ENCODE results near the gene PKMYT1. TPM values are rescaled to one million over a fixed set of nuclear protein-coding genes. Genes with fewer than 3 reads are reported as not detected.
"Not testable (repeated sequence)": the region's sequence is repeated elsewhere in the genome, so short reads cannot be mapped to it uniquely, and the experiment has no call there.

Gene PKMYT1
- total and polyA plus RNA-seq, 4 donors: 3.1 to 32.6 (median 13.6) TPM

DNA sequence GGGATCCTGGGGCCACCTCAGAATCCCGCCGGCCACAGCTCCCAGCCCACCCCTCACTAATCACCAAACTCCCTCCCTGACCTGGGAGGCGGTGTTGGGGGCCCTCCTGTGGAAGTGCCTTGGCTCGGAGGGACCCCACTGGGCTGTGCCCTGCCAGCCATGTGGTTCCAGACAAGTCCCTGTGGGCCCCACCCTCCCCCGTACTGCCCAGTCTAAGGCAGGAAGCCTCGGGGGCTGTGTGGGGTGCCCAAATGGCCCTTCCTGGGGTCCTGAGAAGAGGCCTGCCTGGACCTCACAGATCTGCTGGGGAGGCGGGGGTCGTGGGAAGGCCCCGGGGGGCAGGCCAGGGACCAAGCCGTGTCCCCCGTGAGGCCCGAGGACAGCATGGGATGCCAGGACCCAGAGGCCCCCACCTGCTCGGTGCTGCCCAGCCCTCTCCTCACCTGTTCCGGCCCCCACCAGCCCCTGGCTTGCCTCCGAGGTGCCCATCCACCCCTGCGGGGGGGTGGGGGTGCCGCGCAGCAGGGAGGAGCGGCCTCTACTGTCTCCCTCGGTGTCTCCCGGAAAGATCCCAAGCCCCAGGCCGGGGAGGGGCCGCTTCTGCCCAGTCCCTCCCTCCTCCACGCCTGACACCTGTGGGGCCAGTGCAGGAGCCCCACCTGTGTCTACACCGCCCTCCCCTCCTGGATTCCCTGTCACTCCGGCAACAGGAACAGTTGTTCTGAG, 25.4 kb downstream of the PKMYT1 start:
- no peak overlapping the region for H3K27ac ChIP-seq (ENCODE audit: low read depth, low read length)
- peaks cover 6% of the 10 kb centered on the region for H3K4me1 ChIP-seq (ENCODE audit: control insufficient read depth, insufficient read depth, low read length)
- 66% methylated on average over 16 of the region's 26 CpGs for WGBS (ENCODE audit: insufficient coverage)
- H3K36me3 ChIP-seq (ENCODE audit: control insufficient read depth, insufficient read depth, low read length): peaks cover 18% of the 10 kb centered on the region
- no peak overlapping the region for H3K4me3 ChIP-seq (ENCODE audit: low read depth, low read length)
- DNase-seq (ENCODE audit: low read depth in 4 of 6, low spot score in 6 of 6): no peak
- no peaks in the 10 kb centered on the region for H3K9me3 ChIP-seq (ENCODE audit: control insufficient read depth, insufficient read depth, low read length)
- peaks cover 7% of the 10 kb centered on the region for H3K27me3 ChIP-seq (ENCODE audit: control insufficient read depth, insufficient read depth, low read length)

DNA sequence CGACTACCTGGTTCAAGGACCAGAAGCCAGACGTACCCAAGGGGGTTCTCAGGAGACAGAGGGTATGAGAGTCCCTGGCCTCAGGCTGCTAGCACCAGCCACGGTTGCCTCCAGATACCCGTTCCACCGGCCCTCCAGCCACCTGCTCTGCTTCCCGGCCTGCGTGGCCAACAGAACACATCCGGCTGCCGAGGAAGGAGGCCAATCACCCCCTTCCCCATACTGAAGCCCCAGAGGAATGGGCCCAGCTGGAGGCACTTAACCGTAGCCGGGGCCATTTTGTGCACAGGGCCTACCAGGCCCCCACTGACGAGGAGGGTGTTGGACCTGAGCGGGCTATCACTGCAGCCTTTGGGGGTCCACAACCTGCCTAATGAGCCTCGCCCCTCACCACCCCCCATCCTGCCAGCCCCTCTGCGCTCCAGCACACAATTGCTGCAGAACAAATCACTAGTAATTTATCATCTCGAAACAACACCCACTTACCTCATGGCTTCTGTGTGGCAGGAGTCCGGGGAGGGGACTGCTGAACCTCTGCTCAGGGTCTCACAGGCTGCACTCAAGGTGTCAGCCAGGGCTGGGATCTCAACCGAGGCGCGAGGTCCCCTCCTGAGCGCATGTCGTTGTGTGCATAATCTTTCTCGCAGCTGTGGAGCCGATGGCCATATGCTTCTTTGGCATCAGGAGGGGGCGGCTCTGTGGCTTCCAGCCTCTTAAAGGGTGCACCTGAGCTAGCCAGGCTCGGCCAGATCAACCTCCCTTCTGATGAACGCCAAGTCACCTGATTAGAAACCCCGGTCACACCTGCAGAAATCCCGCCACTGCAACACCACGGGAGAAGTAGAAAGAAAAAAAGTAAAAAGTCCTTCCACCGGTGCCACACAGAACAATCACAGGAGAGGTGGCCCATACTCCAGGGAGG, 26.3 kb downstream of the PKMYT1 start:
- Histone ChIP-seq H3K4me3 (ENCODE audit: low read depth, low read length) (no peak overlapping the region), H3K36me3 (ENCODE audit: control insufficient read depth, insufficient read depth, low read length) (peaks cover 27% of the 10 kb centered on the region), H3K9me3 (ENCODE audit: control insufficient read depth, insufficient read depth, low read length) (no peaks in the 10 kb centered on the region), H3K4me1 (ENCODE audit: control insufficient read depth, insufficient read depth, low read length) (peaks cover 6% of the 10 kb centered on the region), H3K27me3 (ENCODE audit: control insufficient read depth, insufficient read depth, low read length) (peaks cover 7% of the 10 kb centered on the region), H3K27ac (ENCODE audit: low read depth, low read length) (no peak overlapping the region)
- 51% methylated on average over 25 of the region's 31 CpGs for WGBS (ENCODE audit: insufficient coverage)
- DNase-seq (ENCODE audit: low read depth in 4 of 6, low spot score in 6 of 6): peak in 1 of 6 donors; percentile 34

DNA sequence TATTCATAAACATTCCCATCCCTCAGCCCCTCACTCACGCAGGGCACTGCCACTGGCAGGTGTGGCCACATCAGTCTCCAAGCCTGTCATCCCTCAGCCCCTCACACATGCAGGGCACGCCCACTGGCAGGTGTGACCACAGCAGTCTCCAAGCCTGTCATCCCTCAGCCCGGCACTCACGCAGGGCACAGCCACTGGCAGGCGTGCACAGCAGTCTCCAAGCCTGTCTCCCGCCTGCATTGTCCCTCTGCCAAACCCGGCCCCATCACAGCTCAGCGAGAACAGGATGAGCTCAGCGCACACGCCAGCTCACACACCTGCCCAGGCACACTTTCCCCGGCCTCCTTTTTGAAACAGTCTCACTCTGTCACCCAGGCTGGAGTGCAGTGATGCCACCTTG, 27.6 kb downstream of the PKMYT1 start:
- no peak overlapping the region for H3K27ac ChIP-seq (ENCODE audit: low read depth, low read length)
- peaks cover 39% of the 10 kb centered on the region for H3K36me3 ChIP-seq (ENCODE audit: control insufficient read depth, insufficient read depth, low read length)
- peaks cover 7% of the 10 kb centered on the region for H3K27me3 ChIP-seq (ENCODE audit: control insufficient read depth, insufficient read depth, low read length)
- DNase-seq (ENCODE audit: low read depth in 4 of 6, low spot score in 6 of 6): no peak
- no peaks in the 10 kb centered on the region for H3K9me3 ChIP-seq (ENCODE audit: control insufficient read depth, insufficient read depth, low read length)
- no peak overlapping the region for H3K4me3 ChIP-seq (ENCODE audit: low read depth, low read length)
- 74% methylated on average over 11 of the region's 11 CpGs for WGBS (ENCODE audit: insufficient coverage)
- peaks cover 6% of the 10 kb centered on the region for H3K4me1 ChIP-seq (ENCODE audit: control insufficient read depth, insufficient read depth, low read length)

DNA sequence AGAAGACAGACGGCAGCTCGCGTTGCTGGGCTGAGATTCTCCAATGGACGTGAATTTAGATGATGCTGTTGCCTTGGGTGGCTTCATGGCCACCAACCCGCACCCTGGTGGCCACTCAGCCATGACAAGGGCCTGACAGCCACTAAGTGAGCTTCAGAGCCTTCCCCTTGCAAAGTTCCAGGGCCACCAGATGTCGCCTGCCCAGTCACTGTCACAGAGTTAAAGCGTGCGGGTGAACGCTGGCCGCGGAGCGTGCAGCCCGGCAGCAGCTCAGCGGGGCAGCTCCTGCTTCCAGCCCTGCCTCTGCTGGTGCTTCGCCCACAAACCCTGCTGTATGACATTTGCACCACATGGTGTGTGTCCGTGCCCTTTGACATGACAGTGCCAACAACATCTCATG, 29.5 kb downstream of the PKMYT1 start:
- peaks cover 6% of the 10 kb centered on the region for H3K4me1 ChIP-seq (ENCODE audit: control insufficient read depth, insufficient read depth, low read length)
- H3K4me3 ChIP-seq (ENCODE audit: low read depth, low read length): no peak overlapping the region
- peaks cover 39% of the 10 kb centered on the region for H3K36me3 ChIP-seq (ENCODE audit: control insufficient read depth, insufficient read depth, low read length)
- H3K27me3 ChIP-seq (ENCODE audit: control insufficient read depth, insufficient read depth, low read length): peaks cover 4% of the 10 kb centered on the region
- no peak for DNase-seq (ENCODE audit: low read depth in 4 of 6, low spot score in 6 of 6)
- H3K9me3 ChIP-seq (ENCODE audit: control insufficient read depth, insufficient read depth, low read length): no peaks in the 10 kb centered on the region
- no peak overlapping the region for H3K27ac ChIP-seq (ENCODE audit: low read depth, low read length)
- WGBS (ENCODE audit: insufficient coverage): 83% methylated on average over 16 of the region's 16 CpGs

DNA sequence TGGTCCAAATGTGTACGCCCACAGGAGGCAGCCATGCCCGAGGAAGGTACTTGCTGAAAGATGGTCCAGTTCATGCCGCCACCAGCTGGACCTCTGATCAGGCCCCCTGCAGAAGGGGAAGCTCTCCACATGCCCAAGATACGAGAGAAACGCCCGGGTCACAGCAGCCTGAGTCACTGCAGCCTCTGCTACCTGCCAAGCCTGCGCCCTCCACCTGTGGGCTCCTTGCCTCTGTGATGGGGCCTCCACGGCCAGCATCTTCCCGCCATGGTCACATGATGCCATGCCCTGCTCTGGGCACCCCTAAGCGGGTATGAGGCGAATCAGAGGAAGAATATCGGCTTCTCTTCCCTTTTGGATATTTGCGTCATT, 29.9 kb downstream of the PKMYT1 start:
- no peak overlapping the region for H3K27ac ChIP-seq (ENCODE audit: low read depth, low read length)
- no peak for DNase-seq (ENCODE audit: low read depth in 4 of 6, low spot score in 6 of 6)
- H3K36me3 ChIP-seq (ENCODE audit: control insufficient read depth, insufficient read depth, low read length): peaks cover 39% of the 10 kb centered on the region
- 95% methylated on average over 13 of the region's 13 CpGs for WGBS (ENCODE audit: insufficient coverage)
- H3K4me3 ChIP-seq (ENCODE audit: low read depth, low read length): no peak overlapping the region
- H3K9me3 ChIP-seq (ENCODE audit: control insufficient read depth, insufficient read depth, low read length): no peaks in the 10 kb centered on the region
- H3K4me1 ChIP-seq (ENCODE audit: control insufficient read depth, insufficient read depth, low read length): peaks cover 6% of the 10 kb centered on the region
- peaks cover 4% of the 10 kb centered on the region for H3K27me3 ChIP-seq (ENCODE audit: control insufficient read depth, insufficient read depth, low read length)

DNA sequence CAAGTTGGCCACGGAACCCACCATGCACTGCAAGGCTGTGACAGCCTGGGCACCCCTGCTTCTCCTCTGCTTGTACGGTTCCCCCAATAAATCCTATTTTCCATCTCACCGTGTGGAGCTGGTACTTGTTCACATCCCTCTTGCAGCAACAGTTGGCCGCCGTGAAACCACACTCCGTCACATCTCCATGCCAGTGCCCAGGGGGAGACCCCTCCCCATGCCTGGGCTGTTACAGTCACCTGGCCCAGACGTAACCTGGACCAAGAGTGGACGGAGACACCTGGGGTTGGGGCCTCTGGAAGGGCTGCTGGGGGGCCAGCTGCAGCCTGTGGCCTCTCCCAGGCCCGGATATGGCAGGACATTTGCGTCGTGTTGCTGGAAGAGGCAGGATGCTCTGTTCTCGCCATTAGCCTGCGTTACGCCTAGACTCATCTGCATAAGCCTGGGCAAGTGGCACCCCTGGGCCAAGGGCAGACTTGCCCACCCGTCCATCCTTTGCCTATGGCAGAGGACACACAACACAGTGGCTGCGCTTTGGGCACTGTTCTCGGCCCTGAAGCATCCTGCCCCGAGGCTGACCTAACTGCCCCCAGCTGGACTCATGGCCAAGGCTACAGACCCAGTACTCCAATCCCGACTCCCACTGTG, 30.4 kb downstream of the PKMYT1 start:
- no peaks in the 10 kb centered on the region for H3K9me3 ChIP-seq (ENCODE audit: control insufficient read depth, insufficient read depth, low read length)
- peaks cover 6% of the 10 kb centered on the region for H3K4me1 ChIP-seq (ENCODE audit: control insufficient read depth, insufficient read depth, low read length)
- H3K27ac ChIP-seq (ENCODE audit: low read depth, low read length): no peak overlapping the region
- no peak overlapping the region for H3K4me3 ChIP-seq (ENCODE audit: low read depth, low read length)
- 89% methylated on average over 19 of the region's 19 CpGs for WGBS (ENCODE audit: insufficient coverage)
- peaks cover 4% of the 10 kb centered on the region for H3K27me3 ChIP-seq (ENCODE audit: control insufficient read depth, insufficient read depth, low read length)
- no peak for DNase-seq (ENCODE audit: low read depth in 4 of 6, low spot score in 6 of 6)
- peaks cover 43% of the 10 kb centered on the region for H3K36me3 ChIP-seq (ENCODE audit: control insufficient read depth, insufficient read depth, low read length)

DNA sequence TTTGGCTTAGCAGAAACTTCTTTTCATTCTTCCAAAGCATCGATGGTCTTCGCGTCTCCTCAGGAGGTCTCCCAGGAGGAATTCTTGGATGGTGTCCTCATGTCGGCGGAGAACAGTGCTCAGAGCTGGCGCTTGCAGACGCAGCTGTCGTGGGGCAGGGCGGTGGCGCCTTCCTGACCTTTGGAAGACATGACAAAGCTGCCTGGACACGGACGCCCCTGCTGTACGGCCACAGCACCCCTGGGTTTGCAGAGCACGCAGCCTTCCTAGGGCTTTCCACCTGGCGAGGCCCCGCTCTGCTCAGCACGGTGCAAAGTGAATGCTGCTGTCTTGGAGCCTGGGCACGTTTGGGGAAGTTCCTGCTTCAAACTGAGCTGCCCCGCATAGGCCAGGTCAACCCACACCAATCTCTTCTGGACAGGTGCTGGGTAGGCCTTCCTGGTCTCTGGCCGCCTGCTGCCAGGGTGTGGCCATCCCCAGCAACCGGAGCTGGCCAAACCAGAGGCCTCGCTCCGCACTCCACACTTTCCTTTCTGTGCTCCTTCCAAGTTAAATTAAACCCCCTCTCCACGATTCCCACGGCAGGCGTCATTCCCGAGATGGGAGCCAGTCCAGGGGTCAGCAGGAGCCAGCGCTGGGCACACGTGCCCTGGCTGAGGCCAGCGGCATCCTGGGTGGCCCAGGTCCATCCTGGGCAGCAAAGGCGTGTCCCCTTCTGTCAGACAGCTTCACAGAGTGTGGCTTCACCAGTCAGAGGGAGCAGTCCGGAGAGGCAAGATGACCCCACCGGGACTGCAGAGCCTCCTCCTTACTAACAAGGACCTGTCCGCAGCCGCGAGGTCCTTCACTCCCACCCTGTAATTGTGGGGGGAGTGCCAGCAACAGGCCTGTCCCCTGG, 31.2 kb downstream of the PKMYT1 start:
- Histone ChIP-seq H3K27ac (ENCODE audit: low read depth, low read length) (no peak overlapping the region), H3K36me3 (ENCODE audit: control insufficient read depth, insufficient read depth, low read length) (peaks cover 45% of the 10 kb centered on the region), H3K4me3 (ENCODE audit: low read depth, low read length) (no peak overlapping the region), H3K4me1 (ENCODE audit: control insufficient read depth, insufficient read depth, low read length) (peaks cover 4% of the 10 kb centered on the region), H3K27me3 (ENCODE audit: control insufficient read depth, insufficient read depth, low read length) (no peaks in the 10 kb centered on the region), H3K9me3 (ENCODE audit: control insufficient read depth, insufficient read depth, low read length) (no peaks in the 10 kb centered on the region)
- DNase-seq (ENCODE audit: low read depth in 4 of 6, low spot score in 6 of 6): no peak
- WGBS (ENCODE audit: insufficient coverage): 87% methylated on average over 32 of the region's 36 CpGs

DNA sequence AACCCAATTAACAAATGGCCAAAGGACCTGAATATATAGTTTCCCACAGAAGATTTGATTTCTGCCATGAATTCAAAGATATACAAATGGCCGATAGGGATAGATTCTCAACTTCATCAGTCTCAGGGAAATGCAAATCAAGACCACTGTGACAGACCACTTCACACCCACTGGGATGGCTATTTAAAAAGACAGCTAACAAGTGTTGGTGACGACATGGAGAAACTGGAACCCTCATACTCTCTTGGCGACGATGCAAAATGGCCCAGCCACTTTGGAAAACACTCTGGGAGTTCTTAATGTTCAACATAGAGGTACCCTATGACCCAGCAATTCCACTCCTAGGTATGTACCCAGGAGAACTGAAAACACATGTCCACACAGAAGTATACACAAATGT, 33.6 kb downstream of the PKMYT1 start:
- WGBS (ENCODE audit: insufficient coverage): 93% methylated on average over 3 of the region's 4 CpGs
- DNase-seq (ENCODE audit: low read depth in 4 of 6, low spot score in 6 of 6): no peak
- peaks cover 62% of the 10 kb centered on the region for H3K36me3 ChIP-seq (ENCODE audit: control insufficient read depth, insufficient read depth, low read length)
- no peak overlapping the region for H3K27ac ChIP-seq (ENCODE audit: low read depth, low read length)
- no peak overlapping the region for H3K4me3 ChIP-seq (ENCODE audit: low read depth, low read length)
- no peaks in the 10 kb centered on the region for H3K27me3 ChIP-seq (ENCODE audit: control insufficient read depth, insufficient read depth, low read length)
- H3K4me1 ChIP-seq (ENCODE audit: control insufficient read depth, insufficient read depth, low read length): no peaks in the 10 kb centered on the region
- H3K9me3 ChIP-seq (ENCODE audit: control insufficient read depth, insufficient read depth, low read length): no peaks in the 10 kb centered on the region

DNA sequence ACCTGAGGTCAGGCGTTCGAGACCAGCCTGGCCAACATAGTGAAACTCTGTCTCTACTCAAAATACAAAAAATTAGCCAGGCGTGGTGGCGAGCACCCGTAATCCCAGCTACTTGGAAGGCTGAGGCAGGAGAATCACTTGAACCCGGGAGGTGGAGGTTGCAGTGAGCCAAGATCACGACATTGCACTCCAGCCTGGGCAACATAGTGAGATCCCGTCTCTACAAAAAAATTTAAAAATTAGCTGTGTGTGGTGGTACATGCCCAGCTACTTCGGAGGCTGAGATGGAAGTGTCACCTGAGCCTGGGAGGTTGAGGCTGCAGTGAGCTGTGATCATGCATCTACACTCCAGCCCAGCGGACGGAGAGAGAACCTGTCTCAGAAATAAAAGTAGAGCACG, 36.5 kb downstream of the PKMYT1 start:
- H3K27ac ChIP-seq (ENCODE audit: low read depth, low read length); H3K9me3 ChIP-seq (ENCODE audit: control insufficient read depth, insufficient read depth, low read length); H3K4me1 ChIP-seq (ENCODE audit: control insufficient read depth, insufficient read depth, low read length); H3K4me3 ChIP-seq (ENCODE audit: low read depth, low read length); H3K27me3 ChIP-seq (ENCODE audit: control insufficient read depth, insufficient read depth, low read length); DNase-seq (ENCODE audit: low read depth in 4 of 6, low spot score in 6 of 6): not testable (repeated sequence)
- WGBS (ENCODE audit: insufficient coverage): 74% methylated on average over 5 of the region's 12 CpGs
- H3K36me3 ChIP-seq (ENCODE audit: control insufficient read depth, insufficient read depth, low read length): peaks cover 61% of the 10 kb centered on the region
